Measurements from ENCODE around the gene SERINC1.
"Not testable (repeated sequence)": the region's sequence is repeated elsewhere in the genome, so short reads cannot be mapped to it uniquely, and the experiment has no call there.

SERINC1 gene

GRCh38 chr6:122482750-122483080 is 11.1 kb upstream of the SERINC1 start:
- Histone ChIP-seq H3K36me3 (ENCODE audit: control insufficient read depth in 1 of 2, insufficient read depth in 2 of 2, low read length in 2 of 2) (no peaks in the 10 kb centered on the region), H3K27ac (ENCODE audit: low read depth, low read length) (no peak overlapping the region), H3K4me1 (ENCODE audit: control insufficient read depth in 1 of 2, insufficient read depth in 2 of 2, low read length in 2 of 2) (no peaks in the 10 kb centered on the region), H3K27me3 (ENCODE audit: control insufficient read depth in 1 of 2, insufficient read depth in 2 of 2, low read length in 2 of 2) (no peaks in the 10 kb centered on the region), H3K4me3 (ENCODE audit: low read depth in 1 of 2, low read length in 2 of 2) (no peak overlapping the region), H3K9ac (ENCODE audit: low read depth in 1 of 2, low read length in 2 of 2) (no peak overlapping the region), H3K9me3 (ENCODE audit: control insufficient read depth in 1 of 2, low read length in 2 of 2) (no peaks in the 10 kb centered on the region)

DNA sequence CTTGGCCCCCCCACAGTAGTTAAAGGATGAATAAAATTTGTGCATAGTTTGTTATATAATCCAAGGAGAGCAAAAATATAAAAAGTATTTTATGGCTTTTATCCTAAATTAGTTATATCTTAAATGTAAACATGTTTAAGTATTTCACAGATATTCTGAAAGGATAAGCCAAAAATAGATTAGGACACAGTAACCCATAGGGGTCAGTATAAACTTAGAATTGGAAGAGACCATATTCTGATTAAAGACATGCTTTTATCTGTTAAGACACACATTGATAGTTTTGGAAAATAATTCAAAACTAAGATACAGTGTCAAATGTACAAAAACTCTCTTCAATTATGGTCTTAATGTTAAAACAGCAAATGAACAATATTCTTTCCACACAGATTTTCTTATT is 4.5 kb upstream of the SERINC1 start:
- H3K4me1 ChIP-seq (ENCODE audit: control insufficient read depth in 1 of 2, insufficient read depth in 2 of 2, low read length in 2 of 2), result peaks cover 4 to 6% of the 10 kb centered on the region in 2 donors
- no peaks in the 10 kb centered on the region for H3K9me3 ChIP-seq (ENCODE audit: control insufficient read depth in 1 of 2, low read length in 2 of 2)
- H3K36me3 ChIP-seq (ENCODE audit: control insufficient read depth in 1 of 2, insufficient read depth in 2 of 2, low read length in 2 of 2), result no peaks in the 10 kb centered on the region
- no peak overlapping the region for H3K9ac ChIP-seq (ENCODE audit: low read depth in 1 of 2, low read length in 2 of 2)
- H3K4me3 ChIP-seq (ENCODE audit: low read depth in 1 of 2, low read length in 2 of 2), result no peak overlapping the region
- H3K27me3 ChIP-seq (ENCODE audit: control insufficient read depth in 1 of 2, insufficient read depth in 2 of 2, low read length in 2 of 2), result no peaks in the 10 kb centered on the region
- H3K27ac ChIP-seq (ENCODE audit: low read depth, low read length), result no peak overlapping the region

- Histone ChIP-seq H3K27me3 (ENCODE audit: control insufficient read depth in 1 of 2, insufficient read depth in 2 of 2, low read length in 2 of 2) (no peaks in the 10 kb centered on the region), H3K27ac (ENCODE audit: low read depth, low read length) (peak overlapping the region; percentile 59), H3K9ac (ENCODE audit: low read depth in 1 of 2, low read length in 2 of 2) (peak overlapping the region; percentile 71 to 96), H3K9me3 (ENCODE audit: control insufficient read depth in 1 of 2, low read length in 2 of 2) (no peaks in the 10 kb centered on the region), H3K4me3 (ENCODE audit: low read depth in 1 of 2, low read length in 2 of 2) (peak overlapping the region; percentile 81 to 99), H3K36me3 (ENCODE audit: control insufficient read depth in 1 of 2, insufficient read depth in 2 of 2, low read length in 2 of 2) (no peaks in the 10 kb centered on the region), H3K4me1 (ENCODE audit: control insufficient read depth in 1 of 2, insufficient read depth in 2 of 2, low read length in 2 of 2) (peaks cover 9 to 19% of the 10 kb centered on the region in 2 donors)
Observed at GRCh38 chr6:122472022-122472340, 374 bp upstream of the SERINC1 start.

GRCh38 chr6:122461885-122462284 is 9.7 kb downstream of the SERINC1 start:
- H3K27ac ChIP-seq (ENCODE audit: low read depth, low read length), result no peak overlapping the region
- H3K4me1 ChIP-seq (ENCODE audit: control insufficient read depth in 1 of 2, insufficient read depth in 2 of 2, low read length in 2 of 2), result no peaks in the 10 kb centered on the region
- H3K27me3 ChIP-seq (ENCODE audit: control insufficient read depth in 1 of 2, insufficient read depth in 2 of 2, low read length in 2 of 2), result no peaks in the 10 kb centered on the region
- H3K4me3 ChIP-seq (ENCODE audit: low read depth in 1 of 2, low read length in 2 of 2), result no peak overlapping the region
- no peak overlapping the region for H3K9ac ChIP-seq (ENCODE audit: low read depth in 1 of 2, low read length in 2 of 2)
- H3K9me3 ChIP-seq (ENCODE audit: control insufficient read depth in 1 of 2, low read length in 2 of 2), result no peaks in the 10 kb centered on the region
- peaks cover 7 to 15% of the 10 kb centered on the region in 2 donors for H3K36me3 ChIP-seq (ENCODE audit: control insufficient read depth in 1 of 2, insufficient read depth in 2 of 2, low read length in 2 of 2)

- H3K27me3 ChIP-seq (ENCODE audit: control insufficient read depth in 1 of 2, insufficient read depth in 2 of 2, low read length in 2 of 2); H3K4me1 ChIP-seq (ENCODE audit: control insufficient read depth in 1 of 2, insufficient read depth in 2 of 2, low read length in 2 of 2); H3K27ac ChIP-seq (ENCODE audit: low read depth, low read length); H3K4me3 ChIP-seq (ENCODE audit: low read depth in 1 of 2, low read length in 2 of 2); H3K9ac ChIP-seq (ENCODE audit: low read depth in 1 of 2, low read length in 2 of 2); H3K9me3 ChIP-seq (ENCODE audit: control insufficient read depth in 1 of 2, low read length in 2 of 2): not testable (repeated sequence)
- peaks cover 7 to 15% of the 10 kb centered on the region in 2 donors for H3K36me3 ChIP-seq (ENCODE audit: control insufficient read depth in 1 of 2, insufficient read depth in 2 of 2, low read length in 2 of 2)
Observed at GRCh38 chr6:122459865-122460416, 11.7 kb downstream of the SERINC1 start.

- Histone ChIP-seq H3K27me3 (ENCODE audit: control insufficient read depth in 1 of 2, insufficient read depth in 2 of 2, low read length in 2 of 2) (no peaks in the 10 kb centered on the region), H3K4me1 (ENCODE audit: control insufficient read depth in 1 of 2, insufficient read depth in 2 of 2, low read length in 2 of 2) (no peaks in the 10 kb centered on the region), H3K27ac (ENCODE audit: low read depth, low read length) (no peak overlapping the region), H3K36me3 (ENCODE audit: control insufficient read depth in 1 of 2, insufficient read depth in 2 of 2, low read length in 2 of 2) (peaks cover 9 to 22% of the 10 kb centered on the region in 2 donors), H3K4me3 (ENCODE audit: low read depth in 1 of 2, low read length in 2 of 2) (no peak overlapping the region), H3K9me3 (ENCODE audit: control insufficient read depth in 1 of 2, low read length in 2 of 2) (no peaks in the 10 kb centered on the region), H3K9ac (ENCODE audit: low read depth in 1 of 2, low read length in 2 of 2) (no peak overlapping the region)
Observed at GRCh38 chr6:122459240-122459639, 12.4 kb downstream of the SERINC1 start.

DNA sequence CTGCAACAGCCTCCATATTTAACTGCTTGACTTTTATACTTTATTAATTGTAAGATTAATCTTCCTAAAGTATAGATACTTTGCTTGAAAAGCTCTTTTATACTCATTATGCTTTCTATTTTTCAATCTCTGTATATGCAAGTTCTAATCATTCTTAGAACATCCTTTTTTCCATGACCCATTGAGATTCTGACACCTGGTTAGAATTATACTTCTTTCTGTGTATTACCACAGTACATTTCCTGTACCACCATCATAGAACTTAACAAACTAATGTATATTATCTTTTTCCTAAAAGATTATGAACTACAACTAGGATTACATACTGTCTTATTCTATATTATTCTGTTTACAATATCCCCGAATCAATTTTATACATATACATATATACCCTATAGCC is 13.5 kb downstream of the SERINC1 start:
- peaks cover 16 to 33% of the 10 kb centered on the region in 2 donors for H3K36me3 ChIP-seq (ENCODE audit: control insufficient read depth in 1 of 2, insufficient read depth in 2 of 2, low read length in 2 of 2)
- no peak overlapping the region for H3K4me3 ChIP-seq (ENCODE audit: low read depth in 1 of 2, low read length in 2 of 2)
- no peak overlapping the region for H3K9ac ChIP-seq (ENCODE audit: low read depth in 1 of 2, low read length in 2 of 2)
- no peaks in the 10 kb centered on the region for H3K4me1 ChIP-seq (ENCODE audit: control insufficient read depth in 1 of 2, insufficient read depth in 2 of 2, low read length in 2 of 2)
- H3K9me3 ChIP-seq (ENCODE audit: control insufficient read depth in 1 of 2, low read length in 2 of 2), result no peaks in the 10 kb centered on the region
- no peaks in the 10 kb centered on the region for H3K27me3 ChIP-seq (ENCODE audit: control insufficient read depth in 1 of 2, insufficient read depth in 2 of 2, low read length in 2 of 2)
- no peak overlapping the region for H3K27ac ChIP-seq (ENCODE audit: low read depth, low read length)

GRCh38 chr6:122455116-122455515 is 16.5 kb downstream of the SERINC1 start:
- peaks cover 32 to 55% of the 10 kb centered on the region in 2 donors for H3K36me3 ChIP-seq (ENCODE audit: control insufficient read depth in 1 of 2, insufficient read depth in 2 of 2, low read length in 2 of 2)
- H3K9ac ChIP-seq (ENCODE audit: low read depth in 1 of 2, low read length in 2 of 2); H3K27me3 ChIP-seq (ENCODE audit: control insufficient read depth in 1 of 2, insufficient read depth in 2 of 2, low read length in 2 of 2); H3K27ac ChIP-seq (ENCODE audit: low read depth, low read length); H3K4me3 ChIP-seq (ENCODE audit: low read depth in 1 of 2, low read length in 2 of 2); H3K9me3 ChIP-seq (ENCODE audit: control insufficient read depth in 1 of 2, low read length in 2 of 2); H3K4me1 ChIP-seq (ENCODE audit: control insufficient read depth in 1 of 2, insufficient read depth in 2 of 2, low read length in 2 of 2): not testable (repeated sequence)

GRCh38 chr6:122454673-122455072 is 16.9 kb downstream of the SERINC1 start:
- no peak overlapping the region for H3K27ac ChIP-seq (ENCODE audit: low read depth, low read length)
- H3K27me3 ChIP-seq (ENCODE audit: control insufficient read depth in 1 of 2, insufficient read depth in 2 of 2, low read length in 2 of 2), result no peaks in the 10 kb centered on the region
- no peaks in the 10 kb centered on the region for H3K4me1 ChIP-seq (ENCODE audit: control insufficient read depth in 1 of 2, insufficient read depth in 2 of 2, low read length in 2 of 2)
- no peak overlapping the region for H3K9ac ChIP-seq (ENCODE audit: low read depth in 1 of 2, low read length in 2 of 2)
- H3K9me3 ChIP-seq (ENCODE audit: control insufficient read depth in 1 of 2, low read length in 2 of 2), result no peaks in the 10 kb centered on the region
- no peak overlapping the region for H3K4me3 ChIP-seq (ENCODE audit: low read depth in 1 of 2, low read length in 2 of 2)
- H3K36me3 ChIP-seq (ENCODE audit: control insufficient read depth in 1 of 2, insufficient read depth in 2 of 2, low read length in 2 of 2), result peaks cover 32 to 59% of the 10 kb centered on the region in 2 donors

GRCh38 chr6:122452509-122452908 is 19.1 kb downstream of the SERINC1 start:
- no peaks in the 10 kb centered on the region for H3K4me1 ChIP-seq (ENCODE audit: control insufficient read depth in 1 of 2, insufficient read depth in 2 of 2, low read length in 2 of 2)
- no peaks in the 10 kb centered on the region for H3K27me3 ChIP-seq (ENCODE audit: control insufficient read depth in 1 of 2, insufficient read depth in 2 of 2, low read length in 2 of 2)
- no peaks in the 10 kb centered on the region for H3K9me3 ChIP-seq (ENCODE audit: control insufficient read depth in 1 of 2, low read length in 2 of 2)
- peaks cover 25 to 74% of the 10 kb centered on the region in 2 donors for H3K36me3 ChIP-seq (ENCODE audit: control insufficient read depth in 1 of 2, insufficient read depth in 2 of 2, low read length in 2 of 2)
- no peak overlapping the region for H3K27ac ChIP-seq (ENCODE audit: low read depth, low read length)
- H3K9ac ChIP-seq (ENCODE audit: low read depth in 1 of 2, low read length in 2 of 2), result no peak overlapping the region
- H3K4me3 ChIP-seq (ENCODE audit: low read depth in 1 of 2, low read length in 2 of 2), result no peak overlapping the region

GRCh38 chr6:122449069-122449468 is 22.5 kb downstream of the SERINC1 start:
- no peak overlapping the region for H3K4me3 ChIP-seq (ENCODE audit: low read depth in 1 of 2, low read length in 2 of 2)
- H3K36me3 ChIP-seq (ENCODE audit: control insufficient read depth in 1 of 2, insufficient read depth in 2 of 2, low read length in 2 of 2), result peaks cover 37 to 73% of the 10 kb centered on the region in 2 donors
- H3K27ac ChIP-seq (ENCODE audit: low read depth, low read length), result no peak overlapping the region
- H3K9me3 ChIP-seq (ENCODE audit: control insufficient read depth in 1 of 2, low read length in 2 of 2), result no peaks in the 10 kb centered on the region
- H3K4me1 ChIP-seq (ENCODE audit: control insufficient read depth in 1 of 2, insufficient read depth in 2 of 2, low read length in 2 of 2), result no peaks in the 10 kb centered on the region
- no peak overlapping the region for H3K9ac ChIP-seq (ENCODE audit: low read depth in 1 of 2, low read length in 2 of 2)
- no peaks in the 10 kb centered on the region for H3K27me3 ChIP-seq (ENCODE audit: control insufficient read depth in 1 of 2, insufficient read depth in 2 of 2, low read length in 2 of 2)

All from duodenal mucosa (tissue), 2 donors.